ENCODE measurements around the gene RNF212. TPM values are rescaled to one million over a fixed set of nuclear protein-coding genes. Genes with fewer than 3 reads are reported as not detected.

Gene RNF212
- total and polyA plus RNA-seq, 2 experiments from 2014 or later = 8.4 to 10.4 TPM

DNA sequence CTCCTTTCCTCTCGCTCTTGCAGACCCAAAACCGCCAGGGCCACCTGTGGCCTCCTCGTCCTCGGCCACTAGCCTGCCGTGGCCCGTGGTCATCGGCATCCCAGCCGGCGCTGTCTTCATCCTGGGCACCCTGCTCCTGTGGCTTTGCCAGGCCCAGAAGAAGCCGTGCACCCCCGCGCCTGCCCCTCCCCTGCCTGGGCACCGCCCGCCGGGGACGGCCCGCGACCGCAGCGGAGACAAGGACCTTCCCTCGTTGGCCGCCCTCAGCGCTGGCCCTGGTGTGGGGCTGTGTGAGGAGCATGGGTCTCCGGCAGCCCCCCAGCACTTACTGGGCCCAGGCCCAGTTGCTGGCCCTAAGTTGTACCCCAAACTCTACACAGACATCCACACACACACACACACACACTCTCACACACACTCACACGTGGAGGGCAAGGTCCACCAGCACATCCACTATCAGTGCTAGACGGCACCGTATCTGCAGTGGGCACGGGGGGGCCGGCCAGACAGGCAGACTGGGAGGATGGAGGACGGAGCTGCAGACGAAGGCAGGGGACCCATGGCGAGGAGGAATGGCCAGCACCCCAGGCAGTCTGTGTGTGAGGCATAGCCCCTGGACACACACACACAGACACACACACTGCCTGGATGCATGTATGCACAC lies 88.3 kb downstream of the RNF212 start:
- no peak for DNase-seq (ENCODE audit: low spot score)
- no peak overlapping the region for H2AFZ ChIP-seq
- WGBS (ENCODE audit: low lambda C conversion rate, missing lambda C conversion rate) = 94% methylated on average over 32 of the region's 32 CpGs

DNA sequence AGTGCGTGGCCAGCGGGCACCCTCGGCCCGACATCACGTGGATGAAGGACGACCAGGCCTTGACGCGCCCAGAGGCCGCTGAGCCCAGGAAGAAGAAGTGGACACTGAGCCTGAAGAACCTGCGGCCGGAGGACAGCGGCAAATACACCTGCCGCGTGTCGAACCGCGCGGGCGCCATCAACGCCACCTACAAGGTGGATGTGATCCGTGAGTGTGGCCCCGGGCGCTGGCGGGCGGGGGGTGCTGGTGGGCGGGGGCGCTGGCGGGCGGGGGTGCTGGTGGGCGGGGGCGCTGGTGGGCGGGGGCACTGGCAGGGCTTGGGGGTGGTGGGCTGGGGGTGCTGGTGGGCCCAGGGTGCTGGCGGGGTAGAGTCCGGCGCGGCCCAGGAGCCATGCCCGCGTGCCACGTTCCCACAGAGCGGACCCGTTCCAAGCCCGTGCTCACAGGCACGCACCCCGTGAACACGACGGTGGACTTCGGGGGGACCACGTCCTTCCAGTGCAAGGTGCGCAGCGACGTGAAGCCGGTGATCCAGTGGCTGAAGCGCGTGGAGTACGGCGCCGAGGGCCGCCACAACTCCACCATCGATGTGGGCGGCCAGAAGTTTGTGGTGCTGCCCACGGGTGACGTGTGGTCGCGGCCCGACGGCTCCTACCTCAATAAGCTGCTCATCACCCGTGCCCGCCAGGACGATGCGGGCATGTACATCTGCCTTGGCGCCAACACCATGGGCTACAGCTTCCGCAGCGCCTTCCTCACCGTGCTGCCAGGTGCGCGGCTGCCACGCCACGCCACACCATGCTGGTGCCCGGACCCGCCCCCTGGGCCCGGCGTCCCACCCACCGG lies 89.2 kb downstream of the RNF212 start:
- Histone ChIP-seq H3K27me3 (no peaks in the 10 kb centered on the region), H4K20me1 (ENCODE audit: insufficient read depth, poor library complexity, severe bottlenecking) (no peaks in the 10 kb centered on the region), H3K36me3 (replicated peaks; ENCODE audit: insufficient read depth, low read depth) (no peaks in the 10 kb centered on the region), H2AFZ (no peak overlapping the region), H3K4me1 (ENCODE audit: insufficient read depth) (peaks cover 6% of the 10 kb centered on the region), H3K79me2 (no peaks in the 10 kb centered on the region), H3K9me2 (replicated peaks; ENCODE audit: insufficient read depth) (no peaks in the 10 kb centered on the region), H3K4me3 (no peak overlapping the region), H3K4me2 (no peak overlapping the region), H3K9me3 (ENCODE audit: low read depth) (no peaks in the 10 kb centered on the region), H3K27ac (no peak overlapping the region)
- WGBS (ENCODE audit: low lambda C conversion rate, missing lambda C conversion rate) = 98% methylated on average over 50 of the region's 83 CpGs
- no peak for DNase-seq (ENCODE audit: low spot score)
- no peak for TF ChIP-seq EZH2 (IDR thresholded peaks at IDR 0.05; ENCODE audit: borderline replicate concordance)
- TF ChIP-seq, protein P1, sequence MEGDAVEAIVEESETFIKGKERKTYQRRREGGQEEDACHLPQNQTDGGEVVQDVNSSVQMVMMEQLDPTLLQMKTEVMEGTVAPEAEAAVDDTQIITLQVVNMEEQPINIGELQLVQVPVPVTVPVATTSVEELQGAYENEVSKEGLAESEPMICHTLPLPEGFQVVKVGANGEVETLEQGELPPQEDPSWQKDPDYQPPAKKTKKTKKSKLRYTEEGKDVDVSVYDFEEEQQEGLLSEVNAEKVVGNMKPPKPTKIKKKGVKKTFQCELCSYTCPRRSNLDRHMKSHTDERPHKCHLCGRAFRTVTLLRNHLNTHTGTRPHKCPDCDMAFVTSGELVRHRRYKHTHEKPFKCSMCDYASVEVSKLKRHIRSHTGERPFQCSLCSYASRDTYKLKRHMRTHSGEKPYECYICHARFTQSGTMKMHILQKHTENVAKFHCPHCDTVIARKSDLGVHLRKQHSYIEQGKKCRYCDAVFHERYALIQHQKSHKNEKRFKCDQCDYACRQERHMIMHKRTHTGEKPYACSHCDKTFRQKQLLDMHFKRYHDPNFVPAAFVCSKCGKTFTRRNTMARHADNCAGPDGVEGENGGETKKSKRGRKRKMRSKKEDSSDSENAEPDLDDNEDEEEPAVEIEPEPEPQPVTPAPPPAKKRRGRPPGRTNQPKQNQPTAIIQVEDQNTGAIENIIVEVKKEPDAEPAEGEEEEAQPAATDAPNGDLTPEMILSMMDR (IDR thresholded peaks at IDR 0.05; ENCODE audit: poor library complexity) = no peak
- no peak for TF ChIP-seq EZH2phosphoT487 (IDR thresholded peaks at IDR 0.05; ENCODE audit: low read depth, severe bottlenecking, unreplicated experiment)

More for the DNA sequence above, 88.3 kb downstream of the RNF212 start:
- H3K4me3 ChIP-seq = no peak overlapping the region
- TF ChIP-seq, protein P1 (IDR thresholded peaks at IDR 0.05; ENCODE audit: poor library complexity) = no peak
- TF ChIP-seq EZH2phosphoT487 (IDR thresholded peaks at IDR 0.05; ENCODE audit: low read depth, severe bottlenecking, unreplicated experiment) (no peak), EZH2 (IDR thresholded peaks at IDR 0.05; ENCODE audit: borderline replicate concordance) (no peak)
- no peaks in the 10 kb centered on the region for H3K79me2 ChIP-seq
- no peaks in the 10 kb centered on the region for H3K27me3 ChIP-seq
- H3K36me3 ChIP-seq (replicated peaks; ENCODE audit: insufficient read depth, low read depth) = no peaks in the 10 kb centered on the region
- H3K9me3 ChIP-seq (ENCODE audit: low read depth) = no peaks in the 10 kb centered on the region
- H4K20me1 ChIP-seq (ENCODE audit: insufficient read depth, poor library complexity, severe bottlenecking) = no peaks in the 10 kb centered on the region
- H3K27ac ChIP-seq = no peak overlapping the region
- H3K9me2 ChIP-seq (replicated peaks; ENCODE audit: insufficient read depth) = no peaks in the 10 kb centered on the region
- no peak overlapping the region for H3K4me2 ChIP-seq
- no peaks in the 10 kb centered on the region for H3K4me1 ChIP-seq (ENCODE audit: insufficient read depth)

DNA sequence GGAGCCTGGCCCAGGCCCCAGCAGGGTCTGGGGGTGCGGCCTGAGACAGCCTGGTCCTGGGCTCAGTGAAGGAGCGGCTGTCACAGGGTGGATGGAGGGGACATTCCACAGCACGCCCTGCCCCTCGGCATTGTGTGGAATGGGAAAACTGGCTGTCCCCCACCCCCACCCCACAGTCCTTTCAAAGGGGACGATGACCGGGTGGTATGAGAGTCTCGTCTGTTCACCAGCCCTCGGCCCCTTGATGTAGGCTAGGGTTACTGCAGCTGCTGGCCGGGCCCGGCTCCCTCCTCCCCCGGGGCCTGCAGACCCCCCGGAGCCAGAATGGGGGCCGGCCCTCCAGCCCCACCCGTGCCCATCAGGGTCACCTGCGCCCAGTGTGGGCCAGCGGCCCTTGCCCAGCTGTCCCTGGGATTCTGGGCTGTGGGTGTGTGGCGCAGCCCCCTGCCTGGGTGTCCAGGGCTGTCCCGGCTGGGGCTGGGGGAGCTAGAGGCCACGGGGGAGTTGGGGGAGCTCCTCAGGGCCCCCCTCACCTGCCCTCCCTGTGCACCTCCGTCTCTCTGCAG lies 90.2 kb downstream of the RNF212 start:
- no peak overlapping the region for H3K27ac ChIP-seq
- H3K4me2 ChIP-seq = no peak overlapping the region
- no peak overlapping the region for H3K4me3 ChIP-seq
- H3K4me1 ChIP-seq (ENCODE audit: insufficient read depth) = peaks cover 13% of the 10 kb centered on the region
- H3K9me3 ChIP-seq (ENCODE audit: low read depth) = no peaks in the 10 kb centered on the region
- 96% methylated on average over 12 of the region's 20 CpGs for WGBS (ENCODE audit: low lambda C conversion rate, missing lambda C conversion rate)
- no peaks in the 10 kb centered on the region for H3K36me3 ChIP-seq (replicated peaks; ENCODE audit: insufficient read depth, low read depth)
- no peak for DNase-seq (ENCODE audit: low spot score)
- peaks cover 3% of the 10 kb centered on the region for H3K79me2 ChIP-seq
- H2AFZ ChIP-seq = no peak overlapping the region
- TF ChIP-seq EZH2phosphoT487 (IDR thresholded peaks at IDR 0.05; ENCODE audit: low read depth, severe bottlenecking, unreplicated experiment) = no peak
- H3K27me3 ChIP-seq = no peaks in the 10 kb centered on the region
- no peaks in the 10 kb centered on the region for H3K9me2 ChIP-seq (replicated peaks; ENCODE audit: insufficient read depth)
- H4K20me1 ChIP-seq (ENCODE audit: insufficient read depth, poor library complexity, severe bottlenecking) = no peaks in the 10 kb centered on the region

DNA sequence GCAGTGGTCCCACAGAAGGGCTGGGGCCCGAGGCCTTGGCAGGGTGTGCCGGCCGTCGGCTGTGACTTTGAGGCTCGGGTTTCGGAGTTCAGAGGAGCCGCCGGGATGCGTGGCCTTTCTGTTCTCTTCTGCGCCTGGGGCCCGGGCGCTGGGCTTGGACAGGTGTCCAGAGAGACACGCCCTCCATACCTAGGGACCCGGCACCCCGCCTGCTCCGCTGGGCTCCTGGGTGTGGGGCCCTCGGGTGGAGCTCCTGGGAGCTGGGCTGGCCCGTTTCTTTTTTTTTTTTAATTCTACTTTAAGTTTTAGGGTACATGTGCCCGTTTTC lies 90.7 kb downstream of the RNF212 start:
- no peak overlapping the region for H3K4me2 ChIP-seq
- H3K9me3 ChIP-seq (ENCODE audit: low read depth) = no peaks in the 10 kb centered on the region
- peaks cover 13% of the 10 kb centered on the region for H3K4me1 ChIP-seq (ENCODE audit: insufficient read depth)
- H3K4me3 ChIP-seq = no peak overlapping the region
- H3K79me2 ChIP-seq = peaks cover 3% of the 10 kb centered on the region
- no peaks in the 10 kb centered on the region for H3K9me2 ChIP-seq (replicated peaks; ENCODE audit: insufficient read depth)
- no peak overlapping the region for H2AFZ ChIP-seq
- no peaks in the 10 kb centered on the region for H3K36me3 ChIP-seq (replicated peaks; ENCODE audit: insufficient read depth, low read depth)
- DNase-seq (ENCODE audit: low spot score) = no peak
- 88% methylated on average over 8 of the region's 19 CpGs for WGBS (ENCODE audit: low lambda C conversion rate, missing lambda C conversion rate)
- no peaks in the 10 kb centered on the region for H4K20me1 ChIP-seq (ENCODE audit: insufficient read depth, poor library complexity, severe bottlenecking)
- H3K27ac ChIP-seq = no peak overlapping the region
- no peaks in the 10 kb centered on the region for H3K27me3 ChIP-seq
- TF ChIP-seq, protein P1 (IDR thresholded peaks at IDR 0.05; ENCODE audit: poor library complexity) = no peak
- TF ChIP-seq EZH2 (IDR thresholded peaks at IDR 0.05; ENCODE audit: borderline replicate concordance) = no peak
- no peak for TF ChIP-seq EZH2phosphoT487 (IDR thresholded peaks at IDR 0.05; ENCODE audit: low read depth, severe bottlenecking, unreplicated experiment)
